DMS53 (cell line): ENCODE measurements around the gene STXBP5.
"Not testable (repeated sequence)": the region's sequence is repeated elsewhere in the genome, so short reads cannot be mapped to it uniquely, and the experiment has no call there.

ENCODE experiments used
- DNase-seq: peaks from one replicate; lab custom pipeline; 2025; lab: John Stamatoyannopoulos, UW

The STXBP5 gene

DNA sequence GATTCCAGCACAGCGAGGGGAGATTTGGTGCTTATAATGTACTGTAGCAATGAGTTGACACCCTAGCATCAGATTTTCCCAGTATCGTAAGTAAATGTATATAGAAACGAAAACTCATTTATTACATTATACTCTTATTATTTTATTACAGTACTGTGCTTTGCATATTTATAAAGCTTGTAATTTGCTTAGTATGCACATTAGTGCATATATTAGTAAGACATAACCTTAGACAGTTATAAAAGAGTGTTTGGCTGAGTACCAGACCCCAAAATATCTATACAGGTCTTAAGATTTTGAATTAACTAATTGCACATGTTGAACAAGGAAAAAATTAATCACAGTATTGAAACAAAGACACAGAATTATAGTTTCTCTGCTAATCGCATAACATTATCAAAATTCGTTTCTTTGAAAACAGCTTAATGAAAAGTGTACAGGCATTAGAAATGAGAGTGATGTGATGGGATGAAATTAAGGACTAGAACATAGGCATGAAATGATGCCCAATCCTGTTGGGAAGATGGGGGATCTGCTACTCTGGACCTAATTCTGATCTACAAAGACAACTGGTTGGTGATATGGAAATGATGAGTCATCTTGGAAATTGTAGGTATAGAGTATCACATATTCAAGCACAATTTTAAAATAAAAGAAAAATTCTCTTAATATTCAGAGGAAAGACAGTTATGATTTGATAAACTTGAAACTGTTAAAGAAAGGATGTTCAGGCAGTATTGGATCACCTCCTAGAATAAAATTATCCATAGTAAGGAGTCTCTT lies 42.8 kb downstream of the STXBP5 start:
- DNase-seq, result no peak

DNA sequence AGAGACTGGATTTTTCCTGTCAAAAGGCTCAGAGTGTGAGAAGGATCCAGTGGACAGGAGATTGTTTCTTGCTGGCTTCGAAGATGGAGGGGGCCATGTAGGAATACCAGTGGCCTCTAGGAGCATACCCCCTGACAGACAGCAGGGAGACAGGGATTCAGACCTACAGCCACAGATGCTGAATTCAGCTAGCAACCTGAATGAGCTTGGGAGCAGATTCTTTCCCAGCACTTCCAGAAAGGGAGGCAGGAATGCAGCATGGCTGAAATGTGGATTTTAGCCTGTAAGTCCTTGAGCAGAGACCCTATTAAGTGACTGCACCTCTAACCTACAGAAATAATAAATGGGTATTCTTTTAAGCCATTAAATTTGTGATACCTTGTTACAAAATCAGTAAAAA lies 44.6 kb downstream of the STXBP5 start:
- no peak for DNase-seq

DNA sequence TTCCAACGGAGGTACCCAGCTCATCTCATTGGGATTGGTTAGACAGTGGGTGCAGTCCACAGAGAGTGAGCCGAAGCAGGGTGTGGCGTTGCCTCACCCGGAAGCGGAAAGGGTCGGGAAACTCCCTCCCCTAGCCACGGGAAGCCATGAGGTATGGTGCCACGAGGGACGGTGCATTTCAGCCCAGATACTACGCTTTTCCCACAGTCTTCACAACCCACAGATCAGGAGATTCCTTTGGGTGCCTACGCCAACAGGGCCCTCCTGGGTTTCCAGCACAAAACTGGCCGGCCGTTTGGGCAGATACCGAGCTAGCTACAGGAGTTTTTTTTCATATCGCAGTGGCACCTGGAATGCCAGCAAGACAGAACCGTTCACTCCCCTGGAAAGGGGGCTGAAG lies 46.9 kb downstream of the STXBP5 start:
- DNase-seq, result no peak

- not testable (repeated sequence) for DNase-seq
These were observed 50.8 kb downstream of the STXBP5 start for GRCh38 chr6:147254929-147255473.

DNA sequence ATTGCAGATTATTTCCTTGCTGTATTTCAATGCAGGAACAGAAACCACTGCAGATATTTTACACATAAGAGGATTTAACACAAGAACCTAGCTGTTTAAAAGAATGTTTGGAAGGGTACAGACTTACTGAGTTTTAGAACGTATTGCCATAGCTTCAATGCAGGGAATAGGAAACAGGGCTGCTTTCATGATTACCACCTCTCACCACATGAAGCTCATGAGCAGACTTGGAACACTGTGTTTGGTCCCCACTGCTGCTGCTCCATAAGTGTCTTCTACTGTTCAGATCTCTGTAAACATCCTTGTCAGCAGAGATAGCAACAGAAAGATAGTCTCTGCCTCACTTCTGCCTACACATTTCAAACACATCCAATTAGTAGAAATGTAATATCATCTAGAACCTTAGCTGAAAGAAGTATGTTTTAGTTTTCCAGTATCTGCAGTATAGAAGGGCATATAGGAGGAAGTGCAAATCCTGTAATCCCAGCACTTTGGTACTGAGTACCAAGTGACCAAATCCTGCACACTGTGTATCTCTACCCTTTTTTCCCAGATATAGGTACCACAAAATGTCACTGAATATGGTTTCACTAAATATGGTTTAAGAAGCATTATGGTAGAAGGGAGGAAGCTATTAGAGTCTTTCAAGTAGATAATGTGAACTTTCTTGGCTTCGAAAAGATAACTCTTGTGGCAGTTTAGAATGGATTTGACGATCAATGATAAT lies 51.9 kb downstream of the STXBP5 start:
- DNase-seq, result no peak

GRCh38 chr6:147257760-147258159 lies 53.5 kb downstream of the STXBP5 start:
- no peak for DNase-seq

- DNase-seq, result no peak
These were observed 55.9 kb downstream of the STXBP5 start for GRCh38 chr6:147260091-147260490.

DNA sequence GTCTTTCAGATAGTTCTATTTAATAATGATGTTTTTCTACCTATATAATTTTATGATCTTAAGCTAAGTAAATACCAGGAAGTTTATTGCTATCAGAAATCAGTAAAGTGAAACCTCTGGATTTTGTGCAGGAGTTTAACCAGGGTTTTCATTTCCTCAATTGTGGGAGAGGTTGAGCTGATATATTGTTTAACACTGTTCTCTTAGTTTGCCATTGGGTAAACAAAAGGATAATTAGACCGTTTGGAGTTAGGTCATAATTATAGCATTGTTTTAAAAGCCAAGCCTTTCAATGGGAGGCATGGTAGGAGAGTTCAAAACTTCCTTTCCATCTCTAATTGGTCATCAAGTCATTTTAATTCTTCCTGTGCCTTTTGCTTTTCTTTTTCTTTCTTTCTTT lies 58.7 kb downstream of the STXBP5 start:
- no peak for DNase-seq

GRCh38 chr6:147266821-147267220 lies 62.6 kb downstream of the STXBP5 start:
- no peak for DNase-seq

- DNase-seq, result no peak
These were observed 63.4 kb downstream of the STXBP5 start for GRCh38 chr6:147267658-147268057.

- DNase-seq, result no peak
These were observed 64.0 kb downstream of the STXBP5 start for GRCh38 chr6:147268254-147268653.

DNA sequence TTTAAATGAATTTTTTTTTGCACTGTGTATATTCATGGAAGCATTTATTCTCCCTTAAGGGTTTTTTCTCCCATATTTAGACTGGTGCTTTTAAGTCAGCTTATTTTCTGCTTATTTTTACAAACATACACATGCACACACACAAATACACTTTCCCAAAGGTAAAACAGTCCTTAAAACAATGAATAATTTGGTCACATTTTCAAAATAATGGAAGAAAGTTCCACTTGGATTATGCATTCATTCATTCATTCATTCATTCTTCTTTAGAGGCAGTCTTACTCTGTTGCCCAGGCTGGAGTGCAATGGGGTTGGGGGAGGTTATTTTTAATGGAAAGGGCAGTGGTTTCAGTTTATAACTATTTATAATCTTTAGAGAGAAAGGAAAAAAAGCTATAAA lies 69.8 kb downstream of the STXBP5 start:
- no peak for DNase-seq

DNA sequence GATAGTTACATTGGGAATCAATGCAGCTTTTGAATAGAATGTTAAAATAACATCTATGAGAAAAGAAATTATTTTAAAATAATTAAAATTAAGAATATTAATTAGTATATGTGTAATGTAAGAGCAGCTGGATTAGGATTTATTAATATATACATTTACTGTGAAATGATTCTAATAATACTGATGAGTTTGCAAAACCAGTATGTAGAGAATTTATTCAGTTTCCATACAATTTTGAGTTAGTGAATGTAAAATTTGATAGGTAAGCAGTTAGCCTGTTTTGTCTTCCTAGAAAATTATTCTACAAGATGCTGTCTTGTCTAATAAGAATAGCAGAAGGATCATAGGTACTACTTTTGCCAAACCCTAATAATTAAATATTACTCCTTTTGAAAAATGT lies 70.6 kb downstream of the STXBP5 start:
- DNase-seq, result no peak

DNA sequence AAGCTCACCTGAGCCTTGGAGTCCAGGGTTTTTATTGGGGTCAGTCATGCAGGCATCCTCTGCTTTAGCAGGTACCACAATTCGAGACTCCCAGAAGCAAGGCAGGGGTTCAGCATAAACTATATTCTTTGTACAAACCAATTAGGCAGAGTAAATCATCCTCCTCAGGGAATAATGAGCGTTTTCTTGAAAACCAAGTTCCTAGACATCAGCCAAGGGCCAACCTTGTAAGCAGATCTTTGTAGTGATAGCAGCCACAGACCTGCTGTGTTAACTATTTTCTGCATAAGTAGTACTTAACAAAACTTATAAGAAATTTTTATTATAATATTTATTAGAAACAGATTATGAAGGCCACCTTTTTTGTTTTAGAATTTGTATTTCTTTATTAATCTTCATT lies 74.7 kb downstream of the STXBP5 start:
- DNase-seq, result no peak

- DNase-seq, result no peak
These were observed 75.2 kb downstream of the STXBP5 start for GRCh38 chr6:147279427-147279826.

GRCh38 chr6:147281895-147282565 lies 77.8 kb downstream of the STXBP5 start:
- DNase-seq, result no peak

GRCh38 chr6:147282566-147282959 lies 78.3 kb downstream of the STXBP5 start:
- DNase-seq, result no peak

DNA sequence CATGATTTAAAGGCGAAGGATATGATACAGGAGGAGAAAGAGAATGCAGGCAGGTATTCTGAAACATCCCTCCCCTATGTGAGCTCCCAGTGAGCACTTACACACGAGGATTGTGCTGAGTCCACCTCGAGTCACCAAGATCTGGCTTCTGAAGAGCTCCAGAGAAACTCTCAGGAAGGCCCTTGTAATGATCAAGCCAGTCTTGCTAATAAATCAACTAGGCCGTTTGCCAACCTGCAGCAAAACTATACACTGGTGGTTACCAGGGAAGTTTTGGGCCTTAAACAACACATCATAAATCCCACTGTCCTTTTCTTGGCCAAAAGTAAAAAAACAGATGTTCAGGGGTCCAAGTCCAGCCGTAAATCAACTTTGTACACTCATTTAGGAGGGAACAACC lies 79.2 kb downstream of the STXBP5 start:
- no peak for DNase-seq

GRCh38 chr6:147285087-147285855 lies 81.1 kb downstream of the STXBP5 start:
- peak; percentile 54 for DNase-seq

DNA sequence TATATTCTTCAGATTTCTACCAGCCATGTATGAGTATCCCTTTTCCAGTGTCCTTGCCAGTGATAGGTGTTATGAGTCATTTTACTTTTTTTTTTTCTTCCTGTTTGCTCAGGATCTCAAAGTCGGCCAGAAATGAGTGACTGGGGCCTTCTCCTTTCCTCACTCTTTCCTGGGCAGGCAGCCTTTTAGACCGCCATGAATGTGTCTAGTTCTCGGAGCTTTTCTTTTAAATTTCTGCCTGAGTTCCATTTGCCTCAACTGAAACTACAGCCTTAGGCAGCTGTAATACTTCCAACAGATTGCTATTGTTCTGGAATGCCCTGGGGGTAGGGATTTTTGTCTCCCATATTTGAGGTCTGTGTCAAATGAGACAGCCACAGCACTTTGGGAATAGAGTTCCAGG lies 83.7 kb downstream of the STXBP5 start:
- peak; percentile 59 for DNase-seq

DNA sequence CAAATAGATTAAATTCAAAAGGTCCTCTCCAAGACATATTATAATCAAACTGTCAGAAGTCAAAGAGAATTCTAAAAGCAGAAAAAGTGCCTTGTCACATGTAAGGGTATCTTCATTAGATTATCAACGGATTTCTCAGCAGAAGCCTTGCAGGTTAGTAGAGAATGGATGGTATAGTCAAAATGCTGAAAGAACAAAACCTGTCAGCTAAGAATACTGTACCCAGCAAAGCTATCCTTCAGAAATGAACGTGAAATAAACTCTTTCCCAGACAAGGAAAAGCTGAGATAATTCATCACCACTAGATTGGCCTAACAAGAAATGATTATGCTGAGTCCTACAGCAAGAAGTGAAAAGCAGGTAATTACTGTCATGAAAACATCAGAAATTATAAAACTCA lies 92.9 kb downstream of the STXBP5 start:
- no peak for DNase-seq
